Suppressor macrophage treated with lipopolysaccharide for 4 hours (primary cell): ENCODE results near the gene TRMT6.

Experiments used
- DNase-seq: peaks from one replicate; pipeline ENCODE4 v3.0.0-alpha.2; 2020

Gene TRMT6

GRCh38 chr20:5893052-5893451, 57.3 kb downstream of the TRMT6 start:
- no peak for DNase-seq

- no peak for DNase-seq
Measured at GRCh38 chr20:5890773-5891441, 59.4 kb downstream of the TRMT6 start.

GRCh38 chr20:5888041-5888440, 62.3 kb downstream of the TRMT6 start:
- peak; percentile 16 for DNase-seq

- DNase-seq = no peak
Measured at GRCh38 chr20:5887386-5887785, 62.9 kb downstream of the TRMT6 start.
